Medulla oblongata (tissue), 1 donor: ENCODE data around the gene SMARCB1.

Experiments
- DNase-seq: peaks from one replicate; pipeline ENCODE4 v3.0.0-alpha.2; 2015; ENCODE audit errors: extremely low spot score

The SMARCB1 gene

DNA sequence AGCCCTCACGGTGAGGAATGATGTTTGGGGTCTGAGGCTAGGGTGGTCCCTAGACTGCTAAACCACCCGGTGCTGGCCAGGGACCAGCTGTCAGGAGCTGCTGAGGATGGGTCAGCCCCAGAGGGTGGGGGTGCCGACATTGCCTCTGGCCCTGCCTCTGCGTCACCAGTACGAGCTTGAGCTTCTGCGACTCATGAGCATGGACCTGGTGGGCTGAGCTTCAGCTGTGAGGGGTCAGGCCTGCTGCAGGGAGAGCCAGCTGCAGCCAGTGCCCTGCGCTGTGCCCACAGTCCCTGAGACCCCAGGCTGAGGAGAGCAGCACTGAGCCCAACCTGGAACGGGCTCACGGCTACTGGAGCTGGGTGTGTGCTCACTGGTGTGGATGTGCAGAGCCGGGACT is 45.0 kb downstream of the SMARCB1 start:
- DNase-seq = no peak

- DNase-seq = no peak
Observed at GRCh38 chr22:23832226-23833016, 45.7 kb downstream of the SMARCB1 start.

DNA sequence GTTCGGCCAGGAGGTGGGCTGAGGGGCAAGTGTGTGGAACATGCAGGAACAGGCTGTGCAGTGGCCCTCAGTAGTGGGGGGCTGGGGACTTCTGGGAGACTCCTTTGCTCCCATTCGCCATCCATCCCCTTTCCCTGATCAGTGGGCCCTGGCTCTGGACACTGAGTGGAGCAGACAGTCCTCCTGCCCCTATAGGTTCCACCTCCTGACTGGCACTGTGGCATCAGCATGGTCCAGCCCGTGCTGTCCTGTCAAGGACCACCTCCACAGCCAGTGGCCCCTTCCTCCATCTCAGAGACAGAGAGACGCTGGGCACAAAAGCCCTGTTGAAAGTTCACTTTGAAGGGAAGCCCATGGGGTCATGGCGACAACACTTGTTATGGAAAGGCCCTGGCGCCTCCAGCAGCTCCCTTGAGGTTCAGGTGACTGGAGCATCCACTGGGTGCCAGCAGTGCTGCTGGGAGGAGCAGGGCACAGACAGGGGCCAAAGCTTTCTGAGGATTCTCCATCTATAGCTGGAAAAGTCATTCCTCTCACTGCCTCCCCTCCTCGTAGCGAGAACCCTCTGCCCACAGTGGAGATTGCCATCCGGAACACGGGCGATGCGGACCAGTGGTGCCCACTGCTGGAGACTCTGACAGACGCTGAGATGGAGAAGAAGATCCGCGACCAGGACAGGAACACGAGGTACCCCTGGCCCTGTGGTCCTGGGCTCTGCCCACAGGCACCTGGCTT is 46.4 kb downstream of the SMARCB1 start:
- no peak for DNase-seq

- DNase-seq = no peak
Observed at GRCh38 chr22:23833911-23834317, 47.1 kb downstream of the SMARCB1 start.

- DNase-seq = no peak
Observed at GRCh38 chr22:23834406-23834792, 47.6 kb downstream of the SMARCB1 start.

DNA sequence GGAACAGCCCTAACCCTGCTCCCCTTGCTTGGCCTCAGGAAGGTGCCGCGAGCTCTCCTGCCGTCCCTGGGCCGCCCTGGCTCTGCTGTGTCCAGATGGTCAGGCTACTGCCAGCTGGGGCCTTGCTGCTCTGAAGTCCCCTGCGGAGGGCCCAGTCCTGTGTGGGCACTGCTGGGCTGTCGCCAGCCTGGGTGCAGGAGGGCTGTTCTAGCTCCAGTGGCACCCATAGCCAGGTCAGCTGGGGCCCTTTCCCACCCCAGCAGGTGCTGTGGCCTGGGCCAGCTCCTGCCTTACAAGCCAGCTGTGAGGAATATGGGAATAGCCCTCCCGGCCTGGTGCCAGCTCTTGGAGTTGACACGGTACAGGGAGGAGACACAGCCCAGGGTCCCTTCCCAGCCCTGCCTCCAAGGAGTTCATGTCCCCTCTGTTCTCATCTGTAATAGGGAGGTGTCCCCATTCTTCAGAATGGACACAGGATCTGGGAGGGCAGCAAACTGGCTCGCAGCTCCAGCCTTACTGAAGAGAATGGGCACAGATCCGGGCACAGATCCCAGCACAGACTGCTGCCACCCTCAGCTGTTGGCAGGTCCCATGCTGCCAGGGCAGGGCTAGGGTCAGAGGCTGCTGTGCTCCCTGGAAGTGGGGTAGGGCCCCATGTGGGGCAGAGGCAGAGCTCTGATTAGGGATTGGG is 48.2 kb downstream of the SMARCB1 start:
- DNase-seq = peak; percentile 87

DNA sequence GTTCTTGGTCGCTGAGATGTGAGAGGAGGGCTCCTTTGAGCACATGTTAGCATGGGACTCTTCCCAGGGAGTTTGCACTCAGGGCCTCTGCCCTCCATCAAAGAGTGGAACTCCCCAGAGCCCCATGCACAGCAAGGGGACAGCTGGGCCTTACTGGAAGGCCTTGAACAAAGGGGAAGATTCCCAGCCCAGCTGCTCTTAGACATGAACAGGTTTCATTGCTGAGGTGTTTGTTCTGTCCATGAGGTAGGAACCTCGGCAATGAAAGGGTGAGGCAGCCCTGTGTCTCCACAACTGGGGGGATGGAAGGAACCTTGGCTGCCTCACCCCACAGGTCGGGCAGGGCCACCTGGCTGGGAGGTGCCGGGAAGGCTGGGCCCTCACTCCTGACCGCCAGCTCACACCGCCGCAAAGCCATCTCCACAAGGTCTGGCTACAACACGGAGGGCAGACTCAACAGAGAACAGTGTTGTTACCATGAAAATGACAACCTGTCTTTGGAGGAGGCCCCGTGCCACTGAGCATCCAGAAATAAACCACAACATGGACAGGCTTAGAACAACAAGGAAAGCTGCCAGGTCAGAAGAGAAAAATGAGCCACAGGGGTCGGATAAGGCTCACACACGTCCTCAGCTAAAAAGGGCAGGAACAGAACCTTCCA is 48.8 kb downstream of the SMARCB1 start:
- no peak for DNase-seq

- DNase-seq = no peak
Observed at GRCh38 chr22:23836281-23836680, 49.5 kb downstream of the SMARCB1 start.

DNA sequence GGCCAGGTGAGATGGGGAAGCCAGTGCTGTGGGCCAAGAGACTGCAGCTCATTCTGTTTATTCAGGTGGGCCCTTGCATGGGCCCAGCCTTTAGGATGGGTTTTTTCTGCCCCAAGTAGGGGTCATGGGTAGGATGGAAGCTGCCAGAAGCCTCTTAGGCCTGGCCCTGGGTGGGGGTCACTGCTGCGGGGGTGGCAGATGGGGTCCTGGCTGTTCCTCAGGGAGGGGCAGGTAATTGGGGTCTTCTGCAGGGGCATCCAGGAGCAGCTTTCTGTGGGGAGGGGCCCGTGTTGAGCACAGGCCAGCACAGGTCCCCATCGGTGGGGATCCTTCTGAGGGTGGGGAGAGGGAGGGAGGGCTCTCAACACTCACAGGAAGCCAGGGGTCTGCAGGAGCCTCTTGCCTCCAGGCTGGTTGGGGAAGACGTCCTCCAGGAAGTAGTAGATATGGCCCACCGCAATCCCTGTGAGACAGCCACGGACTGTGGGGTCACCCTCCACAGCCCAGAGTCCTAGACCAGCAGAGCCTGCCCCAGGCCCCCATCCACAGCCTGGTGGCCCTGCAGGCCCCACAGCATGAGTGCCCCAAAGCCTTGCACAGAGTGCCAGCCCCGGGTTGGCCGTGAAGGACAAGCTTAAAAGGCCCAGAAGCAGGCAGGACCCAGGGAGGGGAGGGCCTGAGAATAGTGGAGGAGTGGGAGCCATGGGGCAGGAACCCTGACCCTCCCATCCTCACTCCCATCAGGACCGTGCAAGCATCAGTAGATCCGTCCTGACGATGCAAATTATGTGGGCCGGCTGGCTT is 50.1 kb downstream of the SMARCB1 start:
- no peak for DNase-seq

DNA sequence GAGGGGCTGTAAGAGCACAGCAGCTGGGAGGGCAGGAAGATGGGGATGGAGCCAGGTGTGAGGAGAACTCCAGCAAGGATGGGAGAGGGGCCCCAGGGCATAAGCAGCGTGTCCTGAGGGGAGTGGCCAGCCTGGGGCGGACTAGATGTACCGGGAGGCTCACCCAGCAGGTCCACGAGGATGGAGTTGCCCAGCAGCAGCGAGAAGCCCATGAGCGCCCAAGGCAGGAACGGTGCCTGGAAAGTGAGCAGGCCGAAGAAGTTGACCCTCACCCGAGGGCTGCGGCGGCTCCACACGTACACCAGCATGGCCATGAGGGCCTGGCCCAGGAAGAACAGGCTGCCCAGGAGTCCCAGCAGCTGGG is 50.7 kb downstream of the SMARCB1 start:
- DNase-seq = no peak

GRCh38 chr22:23837911-23838680 is 51.3 kb downstream of the SMARCB1 start:
- DNase-seq = no peak

GRCh38 chr22:23838681-23839468 is 52.1 kb downstream of the SMARCB1 start, which contains the start of gene DERL3:
TSS of gene DERL3 (minus strand) at chr22:23839006. CDS start at chr22:23838987, 19 bp downstream.
- DNase-seq = peak; percentile 96

DNA sequence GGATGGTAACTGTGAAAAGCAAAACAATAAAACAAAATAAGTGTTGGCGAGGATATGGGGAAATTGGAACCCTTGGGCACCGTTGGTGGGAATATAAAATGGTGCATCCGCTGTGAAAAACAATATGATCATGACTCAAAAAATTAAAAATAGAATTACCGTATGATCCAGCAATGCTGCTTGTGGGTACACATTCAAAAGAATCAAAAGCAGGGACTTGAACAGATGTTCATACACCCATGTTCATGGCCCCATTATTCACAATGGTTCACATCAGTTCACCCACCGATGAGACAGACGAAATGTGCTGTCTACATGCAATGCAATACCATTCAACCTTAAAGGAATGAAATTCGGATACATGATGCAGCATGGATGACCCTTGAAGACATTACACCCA is 53.3 kb downstream of the SMARCB1 start:
- no peak for DNase-seq

DNA sequence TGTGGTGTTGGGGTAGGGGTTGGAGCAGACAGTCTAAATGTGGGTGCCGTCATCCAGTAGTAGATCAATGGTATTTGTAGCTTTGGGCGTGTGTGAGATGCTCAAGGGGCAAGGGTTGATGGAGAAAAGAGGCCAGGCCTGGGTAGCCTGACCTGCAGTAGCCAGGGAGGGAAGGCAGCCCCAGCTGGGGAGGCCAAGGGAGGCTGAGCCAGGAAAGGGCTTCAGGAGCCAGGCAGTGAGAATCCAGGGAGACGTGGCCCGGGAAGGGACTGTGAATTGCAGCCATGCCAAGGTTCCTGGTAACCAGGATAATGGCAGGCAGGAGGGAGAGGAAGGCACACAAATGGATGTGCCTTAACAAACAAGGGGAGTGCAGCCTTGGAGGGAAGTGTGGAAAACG is 54.5 kb downstream of the SMARCB1 start:
- no peak for DNase-seq

DNA sequence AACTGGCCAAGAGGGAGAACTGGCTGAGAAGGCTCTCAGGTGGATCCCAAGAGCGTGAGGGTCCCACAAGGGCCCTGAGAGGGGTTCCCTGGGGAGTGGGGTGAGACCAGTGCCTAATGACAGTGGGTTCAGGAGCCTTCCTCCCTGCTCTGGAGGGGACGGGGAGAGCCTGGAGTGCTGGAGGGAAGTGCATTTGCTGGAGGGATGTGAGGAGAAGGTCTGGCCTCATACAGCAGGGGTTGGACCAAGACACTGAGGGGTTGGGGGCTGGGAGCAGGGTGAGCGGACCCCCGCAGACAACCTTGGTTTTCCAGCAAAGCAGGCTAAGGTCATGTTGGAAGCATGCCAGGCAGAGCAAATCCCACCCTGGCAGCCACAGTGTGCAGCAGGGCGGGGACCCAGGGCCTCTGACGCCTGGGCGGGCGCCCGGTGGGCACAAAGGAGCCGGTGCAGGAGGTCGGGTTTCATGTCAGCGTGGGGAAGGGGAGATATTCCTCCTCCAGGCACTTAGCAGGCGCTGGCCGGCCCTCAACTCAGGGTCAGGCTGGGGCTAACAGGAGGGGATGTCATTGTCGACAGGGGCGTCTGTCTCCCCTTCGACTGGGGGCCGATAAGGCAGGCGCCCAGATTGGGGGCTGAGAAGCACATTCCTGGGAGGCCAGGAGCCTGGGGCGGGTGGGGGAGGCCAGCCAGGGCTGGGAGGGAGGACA is 55.1 kb downstream of the SMARCB1 start:
- no peak for DNase-seq

DNA sequence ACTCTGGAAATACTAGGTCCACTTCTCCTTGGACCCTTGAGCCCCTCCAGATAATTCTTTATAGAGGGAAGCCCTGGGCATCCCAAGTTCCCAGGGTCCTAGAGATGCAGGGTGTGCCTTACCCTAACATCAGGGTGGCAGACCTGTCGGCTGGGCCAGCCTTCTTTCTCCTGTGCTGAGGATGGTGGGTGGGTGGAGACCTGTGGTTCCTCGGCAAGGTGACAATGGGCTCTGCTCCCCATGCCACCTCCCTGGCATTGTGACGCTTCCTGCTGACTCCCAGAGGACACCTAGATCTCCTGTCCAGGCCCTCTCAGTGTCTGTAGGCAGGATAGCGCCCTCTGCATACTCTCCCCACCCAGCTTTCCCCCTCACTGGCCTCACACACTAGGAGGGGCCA is 55.8 kb downstream of the SMARCB1 start:
- DNase-seq = no peak

GRCh38 chr22:23844739-23845202 is 58.0 kb downstream of the SMARCB1 start:
- DNase-seq = no peak

DNA sequence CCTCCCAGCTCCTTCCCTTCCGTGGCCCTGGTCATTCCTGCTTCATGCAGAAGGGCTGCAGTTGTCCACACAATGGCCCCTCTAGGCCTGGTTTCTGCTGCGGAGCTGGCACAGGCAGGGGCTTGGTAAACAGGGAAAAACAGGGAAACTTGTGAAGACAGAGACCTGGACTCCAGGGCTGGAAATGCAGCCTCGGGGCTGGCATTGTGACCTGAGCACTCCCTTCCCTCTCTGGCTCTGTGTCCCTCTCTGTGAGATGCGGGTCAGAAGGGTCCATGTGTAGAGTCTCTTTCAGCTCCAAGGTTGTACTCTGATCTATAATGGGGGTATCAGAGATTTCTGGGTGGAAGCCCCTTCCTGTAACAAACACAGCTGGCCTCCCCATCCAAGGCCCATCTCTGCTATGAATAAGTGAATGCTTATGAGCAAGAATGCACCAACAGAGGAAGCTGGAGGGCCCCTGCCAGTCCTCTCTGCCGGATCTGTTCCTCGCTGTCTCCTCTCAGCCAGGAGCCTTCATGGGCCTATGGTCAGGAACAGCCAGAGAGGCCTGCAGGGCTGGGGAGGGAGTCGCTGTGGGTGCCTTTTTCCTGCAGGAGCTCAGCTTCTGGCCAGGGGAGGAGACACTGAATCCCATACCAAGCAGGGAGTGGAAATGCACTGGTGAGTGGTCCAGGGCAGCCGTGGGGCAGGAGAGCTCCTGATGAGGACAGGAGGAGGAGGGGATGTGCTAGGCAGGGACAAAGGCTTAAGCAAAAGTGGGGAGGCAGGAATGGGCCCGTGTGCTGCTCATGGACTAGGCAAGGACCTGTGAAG is 58.7 kb downstream of the SMARCB1 start:
- no peak for DNase-seq
